Measurements from ENCODE around the gene STING1. TPM values are rescaled to one million over a fixed set of nuclear protein-coding genes. Genes with fewer than 3 reads are reported as not detected.

The STING1 gene
- total RNA-seq, 1 experiment from 2014 or later = 0.48 TPM

DNA sequence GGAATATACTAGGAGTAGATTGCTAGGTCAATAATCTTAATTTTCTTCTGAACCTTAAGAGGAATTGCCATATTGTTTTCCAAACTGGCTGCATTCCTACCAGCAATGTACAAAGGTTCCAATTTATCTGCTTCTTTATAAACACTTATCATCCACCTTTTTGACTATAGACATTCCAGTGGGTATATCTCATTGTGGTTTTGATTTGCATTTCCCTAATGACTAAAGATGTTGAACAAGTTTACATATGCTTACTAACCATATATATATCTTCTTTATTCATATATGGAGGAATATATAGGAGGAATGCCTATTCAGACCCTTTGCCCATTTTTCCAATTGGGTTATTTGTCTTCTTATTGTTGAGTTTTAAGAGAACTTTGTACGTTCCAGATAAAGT is 50.9 kb downstream of the STING1 start:
- Histone ChIP-seq H3K79me1 (ENCODE audit: insufficient read depth, low read depth, low read length, poor library complexity, severe bottlenecking) (no peaks in the 10 kb centered on the region), H3K18ac (ENCODE audit: insufficient read length, low read depth, low read length) (no peak overlapping the region), H2BK20ac (ENCODE audit: low read depth, low read length, poor library complexity, severe bottlenecking) (no peak overlapping the region), H2BK15ac (ENCODE audit: low read depth, low read length) (no peak overlapping the region), H2BK120ac (ENCODE audit: low read depth, low read length, poor library complexity, severe bottlenecking) (no peak overlapping the region), H3K23me2 (ENCODE audit: insufficient read length, low read depth, low read length, poor library complexity, severe bottlenecking) (no peaks in the 10 kb centered on the region), H2BK12ac (ENCODE audit: insufficient read length, low read depth, low read length) (no peak overlapping the region), H3K4me1 (ENCODE audit: insufficient read depth, low read length) (no peaks in the 10 kb centered on the region), H3K4me2 (ENCODE audit: insufficient read depth, insufficient read length, low read length) (no peak overlapping the region), H3T11ph (ENCODE audit: low read length) (no peak overlapping the region), H3K4ac (ENCODE audit: low read depth, low read length) (no peak overlapping the region), H3K9me3 (ENCODE audit: control insufficient read depth, low read depth, low read length) (no peaks in the 10 kb centered on the region), H3K23ac (ENCODE audit: insufficient read length, low read depth, low read length) (no peak overlapping the region), H4K5ac (ENCODE audit: insufficient read length, low read depth, low read length) (no peak overlapping the region), H3K56ac (ENCODE audit: insufficient read length, low read depth, low read length) (no peak overlapping the region), H3K14ac (ENCODE audit: insufficient read depth, low read length) (no peak overlapping the region), H2AK5ac (ENCODE audit: insufficient read length, low read length) (no peak overlapping the region), H3K27ac (ENCODE audit: insufficient read length, low read depth, low read length) (no peak overlapping the region), H4K20me1 (ENCODE audit: control insufficient read depth, insufficient read depth, insufficient read length) (no peaks in the 10 kb centered on the region), H2AFZ (ENCODE audit: low read length) (no peak overlapping the region), H3K27me3 (ENCODE audit: insufficient read depth, low read length) (no peaks in the 10 kb centered on the region), H2BK5ac (ENCODE audit: insufficient read length, low read length) (no peak overlapping the region), H4K8ac (replicated peaks; ENCODE audit: insufficient read length, low read depth, low read length) (no peak overlapping the region), H3K79me2 (ENCODE audit: insufficient read depth, low read length) (no peaks in the 10 kb centered on the region), H4K91ac (ENCODE audit: insufficient read length, low read depth, low read length) (no peak overlapping the region), H3K9ac (ENCODE audit: extremely low read depth, insufficient read length, low read length) (no peak overlapping the region)
- Mint-ChIP-seq H3K36me3 (ENCODE audit: insufficient read depth in 1 of 3, low read depth in 3 of 3) (peaks cover 8 to 50% (median 24%) of the 10 kb centered on the region in 3 experiments; a peak in 6 of 7 replicates), H3K4me1 (no peaks in the 10 kb centered on the region), H3K9me3 (no peaks in the 10 kb centered on the region), H3K4me3 (no peak overlapping the region), H3K27ac (no peak overlapping the region), H3K27me3 (ENCODE audit: low read depth) (no peaks in the 10 kb centered on the region)
- TF ChIP-seq, protein P1, sequence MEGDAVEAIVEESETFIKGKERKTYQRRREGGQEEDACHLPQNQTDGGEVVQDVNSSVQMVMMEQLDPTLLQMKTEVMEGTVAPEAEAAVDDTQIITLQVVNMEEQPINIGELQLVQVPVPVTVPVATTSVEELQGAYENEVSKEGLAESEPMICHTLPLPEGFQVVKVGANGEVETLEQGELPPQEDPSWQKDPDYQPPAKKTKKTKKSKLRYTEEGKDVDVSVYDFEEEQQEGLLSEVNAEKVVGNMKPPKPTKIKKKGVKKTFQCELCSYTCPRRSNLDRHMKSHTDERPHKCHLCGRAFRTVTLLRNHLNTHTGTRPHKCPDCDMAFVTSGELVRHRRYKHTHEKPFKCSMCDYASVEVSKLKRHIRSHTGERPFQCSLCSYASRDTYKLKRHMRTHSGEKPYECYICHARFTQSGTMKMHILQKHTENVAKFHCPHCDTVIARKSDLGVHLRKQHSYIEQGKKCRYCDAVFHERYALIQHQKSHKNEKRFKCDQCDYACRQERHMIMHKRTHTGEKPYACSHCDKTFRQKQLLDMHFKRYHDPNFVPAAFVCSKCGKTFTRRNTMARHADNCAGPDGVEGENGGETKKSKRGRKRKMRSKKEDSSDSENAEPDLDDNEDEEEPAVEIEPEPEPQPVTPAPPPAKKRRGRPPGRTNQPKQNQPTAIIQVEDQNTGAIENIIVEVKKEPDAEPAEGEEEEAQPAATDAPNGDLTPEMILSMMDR (conservative IDR thresholded peaks at IDR 0.05) = no peak
- WGBS (ENCODE audit: extremely low coverage, insufficient read length, low lambda C conversion rate) = no CpG with 5 or more reads among the region's 1 CpG
- DNase-seq = no peak

All from H9 (cell line).